Fibroblast of lung (primary cell): ENCODE results near the gene ETV6. TPM values are rescaled to one million over a fixed set of nuclear protein-coding genes. Genes with fewer than 3 reads are reported as not detected.

Source experiments
- DNase-seq, 2 donors: peaks; one replicate each; pipeline versions ENCODE4 v3.0.0 to v3.0.0-alpha.2; 2010; ENCODE audit warnings: low read depth in 2 of 2
- H2AFZ ChIP-seq: 2 replicates; pipeline ENCODE4 v1.5.1; 2012; ENCODE audit warnings: low read length, control low read depth, inconsistent platforms
- H3K27ac ChIP-seq: 2 replicates; pipeline ENCODE4 v1.5.1; 2011; ENCODE audit warnings: low read length, control low read depth; ENCODE audit not compliant: insufficient read depth
- H3K27me3 ChIP-seq: 2 replicates; pipeline ENCODE4 v1.5.1; 2011; ENCODE audit warnings: mild to moderate bottlenecking, low read length; ENCODE audit not compliant: control insufficient read depth, insufficient read depth
- H3K36me3 ChIP-seq: 2 replicates; pipeline ENCODE4 v1.5.1; 2011; ENCODE audit warnings: low read length; ENCODE audit not compliant: control insufficient read depth, insufficient read depth
- H3K4me1 ChIP-seq: 2 replicates; pipeline ENCODE4 v1.5.1; 2011; ENCODE audit warnings: low read length; ENCODE audit not compliant: control insufficient read depth, insufficient read depth; ENCODE audit errors: extremely low read depth
- H3K4me2 ChIP-seq: 2 replicates; pipeline ENCODE4 v1.5.1; 2011; ENCODE audit warnings: low read length, control low read depth; ENCODE audit not compliant: insufficient read depth; ENCODE audit errors: extremely low read depth
- H3K4me3 ChIP-seq, 4 experiments: fragments of 200-600 bp in 1 of 4; sonication (generic) in 1 of 4; replicated peaks in 1 of 4; 2 replicates each; pipeline ENCODE4 v1.5.1; 2011 to 2016; ENCODE audit warnings: low read length in 4 of 4, low read depth in 3 of 4, mild to moderate bottlenecking in 3 of 4, control low read depth in 2 of 4, inconsistent platforms in 1 of 4, mixed read lengths in 1 of 4; ENCODE audit not compliant: insufficient read depth in 1 of 4; ENCODE audit errors: control extremely low read depth in 1 of 4
- H3K79me2 ChIP-seq: 2 replicates; pipeline ENCODE4 v1.5.1; 2012; ENCODE audit warnings: mild to moderate bottlenecking, low read length, inconsistent platforms; ENCODE audit not compliant: control insufficient read depth, insufficient read depth
- H3K9ac ChIP-seq: 2 replicates; pipeline ENCODE4 v1.5.1; 2011; ENCODE audit warnings: mild to moderate bottlenecking, low read length, control low read depth; ENCODE audit not compliant: insufficient read depth
- H3K9me3 ChIP-seq: 2 replicates; pipeline ENCODE4 v1.5.1; 2012; ENCODE audit warnings: low read depth, low read length; ENCODE audit not compliant: control insufficient read depth, insufficient read depth
- H4K20me1 ChIP-seq: 2 replicates; pipeline ENCODE4 v1.5.1; 2011; ENCODE audit warnings: low read length; ENCODE audit not compliant: control insufficient read depth, insufficient read depth; ENCODE audit errors: extremely low read depth
- EZH2 ChIP-seq: IDR thresholded peaks from 2 replicates; pipeline ENCODE4 v1.5.1; 2012; ENCODE audit warnings: low read length, control low read depth, mild to moderate bottlenecking; ENCODE audit errors: missing control alignments
- polyA plus RNA-seq, 2 donors: library from polyadenylated mRNA; depleted of rRNA in 1 of 2; stranded (reverse) in 1 of 2; unstranded in 1 of 2; fragments of >200 nt; gene quantifications; 2 replicates each; pipeline ENCODE4 v1.2.1, GENCODE V29; 2011 to 2012; ENCODE audit warnings: missing spikeins in 1 of 2
- total RNA-seq: library from RNA; depleted of rRNA; stranded (reverse); fragments of >200 nt; gene quantifications from 2 replicates; pipeline ENCODE4 v1.2.1, GENCODE V29; 2014
- TF ChIP-seq, protein P1 (sequence below), 2 donors: IDR thresholded peaks in 1 of 2; conservative IDR thresholded peaks in 1 of 2; 1 replicate in 1 of 2; 2 replicates in 1 of 2; pipeline ENCODE4 v1.5.1; 2011 to 2012; ENCODE audit warnings: low read length in 2 of 2, control low read depth in 1 of 2, inconsistent platforms in 1 of 2, low read depth in 1 of 2, mild to moderate bottlenecking in 1 of 2

The ETV6 gene
- total and polyA plus RNA-seq, 2 donors (not counting 1 experiment from before 2014, with no cell fraction given): 4.3 to 8.9 TPM

DNA sequence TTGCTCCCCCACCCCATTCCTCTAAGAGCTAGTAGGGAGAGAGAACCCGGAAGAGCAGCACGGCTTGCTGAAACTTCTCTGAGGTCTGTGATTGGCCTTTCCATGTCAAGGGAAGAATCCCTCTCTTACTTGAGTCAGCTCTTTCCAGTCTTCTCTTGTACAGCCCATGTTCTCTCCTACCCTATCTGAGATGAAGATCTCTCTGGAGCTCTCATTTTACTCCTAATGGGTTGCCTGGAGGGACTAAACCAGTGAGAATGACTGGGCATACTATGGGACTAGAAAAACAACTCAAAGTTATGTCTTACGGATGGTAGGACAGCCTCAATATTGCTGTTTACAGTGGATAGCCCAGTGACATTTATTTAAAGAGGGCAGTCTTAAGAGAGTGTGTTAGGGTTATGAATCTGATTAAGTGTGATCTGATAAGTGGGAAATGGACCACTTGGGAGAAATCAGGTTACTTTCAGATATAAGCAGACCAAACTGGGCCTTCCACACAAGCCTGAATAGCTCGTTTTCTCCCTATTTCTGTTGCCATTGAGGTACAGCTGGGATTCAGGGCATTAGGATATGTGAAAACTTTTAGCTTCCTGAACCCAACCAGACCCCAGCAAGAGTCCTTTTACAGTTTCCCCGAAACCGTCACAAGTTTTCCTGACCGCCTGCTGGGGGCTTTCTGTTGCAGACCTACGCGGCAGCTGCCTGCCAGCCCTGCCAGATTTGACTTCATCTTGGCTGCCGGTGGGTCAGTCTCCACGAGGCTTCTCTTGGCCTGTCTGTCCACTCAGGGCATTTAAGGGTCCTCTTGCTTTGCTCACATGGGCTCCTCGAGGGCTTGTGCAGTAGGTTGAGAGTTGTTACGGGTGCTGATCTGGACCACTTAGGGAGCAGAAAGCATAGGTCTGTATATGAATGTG, 16.9 kb downstream of the ETV6 start:
- Histone ChIP-seq H3K27me3 (no peaks in the 10 kb centered on the region), H2AFZ (no peak overlapping the region), H3K79me2 (no peaks in the 10 kb centered on the region), H3K4me3 (no peak overlapping the region), H3K36me3 (no peaks in the 10 kb centered on the region), H4K20me1 (no peaks in the 10 kb centered on the region), H3K4me2 (no peak overlapping the region), H3K9ac (no peak overlapping the region), H3K4me1 (no peaks in the 10 kb centered on the region), H3K27ac (no peak overlapping the region), H3K9me3 (no peaks in the 10 kb centered on the region)
- no peak for DNase-seq
- TF ChIP-seq EZH2: no peak
- TF ChIP-seq, protein P1, sequence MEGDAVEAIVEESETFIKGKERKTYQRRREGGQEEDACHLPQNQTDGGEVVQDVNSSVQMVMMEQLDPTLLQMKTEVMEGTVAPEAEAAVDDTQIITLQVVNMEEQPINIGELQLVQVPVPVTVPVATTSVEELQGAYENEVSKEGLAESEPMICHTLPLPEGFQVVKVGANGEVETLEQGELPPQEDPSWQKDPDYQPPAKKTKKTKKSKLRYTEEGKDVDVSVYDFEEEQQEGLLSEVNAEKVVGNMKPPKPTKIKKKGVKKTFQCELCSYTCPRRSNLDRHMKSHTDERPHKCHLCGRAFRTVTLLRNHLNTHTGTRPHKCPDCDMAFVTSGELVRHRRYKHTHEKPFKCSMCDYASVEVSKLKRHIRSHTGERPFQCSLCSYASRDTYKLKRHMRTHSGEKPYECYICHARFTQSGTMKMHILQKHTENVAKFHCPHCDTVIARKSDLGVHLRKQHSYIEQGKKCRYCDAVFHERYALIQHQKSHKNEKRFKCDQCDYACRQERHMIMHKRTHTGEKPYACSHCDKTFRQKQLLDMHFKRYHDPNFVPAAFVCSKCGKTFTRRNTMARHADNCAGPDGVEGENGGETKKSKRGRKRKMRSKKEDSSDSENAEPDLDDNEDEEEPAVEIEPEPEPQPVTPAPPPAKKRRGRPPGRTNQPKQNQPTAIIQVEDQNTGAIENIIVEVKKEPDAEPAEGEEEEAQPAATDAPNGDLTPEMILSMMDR (conservative IDR thresholded peaks at IDR 0.05 in 1 of 2, IDR thresholded peaks at IDR 0.05 in 1 of 2; ENCODE audit: low read depth in 1 of 2, low read length in 2 of 2): no peak

DNA sequence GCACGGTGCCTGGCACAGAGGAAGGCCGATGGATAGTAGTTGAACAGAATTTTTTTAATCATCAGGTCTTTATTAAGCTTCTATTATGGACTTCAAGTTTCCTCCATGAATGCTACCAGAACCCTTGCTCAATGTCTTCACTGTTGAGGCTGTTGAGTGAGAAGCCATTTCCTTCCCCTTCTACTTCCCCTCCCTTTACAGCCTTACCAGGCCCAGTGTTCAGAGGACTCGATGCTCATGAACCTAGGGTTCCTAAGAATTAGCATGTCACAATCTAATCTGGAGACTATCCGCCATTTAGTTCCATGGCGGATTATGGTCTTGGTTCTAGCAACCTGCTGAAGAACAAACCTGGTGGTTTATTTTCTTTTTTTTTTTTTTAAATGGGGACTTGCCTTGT, 17.7 kb downstream of the ETV6 start:
- H3K4me2 ChIP-seq: no peak overlapping the region
- no peaks in the 10 kb centered on the region for H4K20me1 ChIP-seq
- H3K4me1 ChIP-seq: no peaks in the 10 kb centered on the region
- H3K27ac ChIP-seq: no peak overlapping the region
- no peaks in the 10 kb centered on the region for H3K9me3 ChIP-seq
- H3K36me3 ChIP-seq: no peaks in the 10 kb centered on the region
- no peaks in the 10 kb centered on the region for H3K79me2 ChIP-seq
- no peak overlapping the region for H2AFZ ChIP-seq
- H3K27me3 ChIP-seq: no peaks in the 10 kb centered on the region
- no peak overlapping the region for H3K9ac ChIP-seq
- TF ChIP-seq EZH2: no peak
- TF ChIP-seq, protein P1 (conservative IDR thresholded peaks at IDR 0.05 in 1 of 2, IDR thresholded peaks at IDR 0.05 in 1 of 2; ENCODE audit: low read depth in 1 of 2, low read length in 2 of 2): no peak
- H3K4me3 ChIP-seq: no peak overlapping the region
- no peak for DNase-seq

DNA sequence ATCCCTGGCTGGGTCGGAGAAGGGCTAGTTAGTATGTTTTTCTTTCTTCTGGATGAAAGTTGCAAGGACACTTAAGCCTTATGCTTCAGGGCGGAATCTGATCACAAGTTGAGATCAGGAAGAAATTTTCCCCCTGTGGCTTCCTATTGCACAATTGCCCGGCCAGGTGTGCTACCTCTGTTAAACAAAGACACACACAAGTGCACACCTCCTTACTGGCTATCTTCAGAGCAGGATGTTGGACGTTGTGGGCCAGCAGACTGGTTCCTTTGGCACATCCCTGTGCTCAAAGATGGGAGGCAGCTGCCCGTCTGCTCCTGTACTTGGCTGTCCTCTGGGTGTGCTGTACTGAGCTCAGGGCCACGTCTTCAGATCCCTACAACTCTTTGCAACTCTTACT, 19.1 kb downstream of the ETV6 start:
- no peak for TF ChIP-seq EZH2
- TF ChIP-seq, protein P1 (conservative IDR thresholded peaks at IDR 0.05 in 1 of 2, IDR thresholded peaks at IDR 0.05 in 1 of 2; ENCODE audit: low read depth in 1 of 2, low read length in 2 of 2): no peak
- Histone ChIP-seq H3K9me3 (no peaks in the 10 kb centered on the region), H3K36me3 (no peaks in the 10 kb centered on the region), H3K27ac (no peak overlapping the region), H3K4me1 (no peaks in the 10 kb centered on the region), H4K20me1 (no peaks in the 10 kb centered on the region), H3K79me2 (no peaks in the 10 kb centered on the region), H3K9ac (no peak overlapping the region), H2AFZ (no peak overlapping the region), H3K27me3 (no peaks in the 10 kb centered on the region), H3K4me2 (no peak overlapping the region), H3K4me3 (no peak overlapping the region)
- no peak for DNase-seq
